ENCODE results near the gene BIN1. TPM values are rescaled to one million over a fixed set of nuclear protein-coding genes. Genes with fewer than 3 reads are reported as not detected.

BIN1 gene
- total RNA-seq, 2 donors from 2014 or later = 41.7 to 45.9 TPM

DNA sequence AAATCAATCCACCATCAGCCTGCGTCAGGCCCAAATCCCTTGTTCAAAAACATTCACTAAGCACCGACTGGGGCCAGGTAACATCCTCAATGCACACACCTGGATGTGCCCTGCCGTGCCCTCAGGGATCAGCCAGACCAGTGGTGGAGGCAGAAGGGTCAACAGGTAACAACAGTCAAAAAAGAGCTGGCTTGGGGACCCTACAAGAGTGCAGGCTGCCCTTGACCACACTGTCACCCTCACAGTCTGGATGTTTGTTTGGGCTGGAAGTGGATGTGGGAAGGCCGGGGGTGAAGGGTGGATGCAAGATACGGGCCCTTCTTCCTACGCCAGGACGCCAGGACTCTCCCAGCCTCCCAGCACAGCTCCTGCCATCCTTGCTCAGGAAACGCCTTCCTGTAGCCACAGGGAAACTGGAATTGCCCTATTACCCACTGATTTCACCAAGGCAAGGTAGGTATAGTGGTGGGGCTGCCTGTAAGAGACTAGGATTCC, 2.7 kb downstream of the BIN1 start:
- H3K27me3 Mint-ChIP-seq (ENCODE audit: insufficient read depth) = peaks cover 3% of the 10 kb centered on the region
- no peaks in the 10 kb centered on the region for H3K36me3 Mint-ChIP-seq (ENCODE audit: low read depth)
- peaks cover 21% of the 10 kb centered on the region for H3K4me1 Mint-ChIP-seq
- DNase-seq = no peak
- H3K4me3 ChIP-seq (ENCODE audit: low read length) = no peak overlapping the region
- 96 to 100% methylated on average over 3 to 8 of the region's 8 CpGs for WGBS, 2 experiments (ENCODE audit: insufficient coverage in 1 of 2, insufficient read length in 1 of 2)
- no peaks in the 10 kb centered on the region for H3K9me3 ChIP-seq (ENCODE audit: control insufficient read depth, low read length)
- no peak overlapping the region for H3K27ac ChIP-seq (ENCODE audit: low read depth, low read length)
- peaks cover 8% of the 10 kb centered on the region for H3K27me3 ChIP-seq (ENCODE audit: control insufficient read depth, insufficient read depth, low read length, poor library complexity, severe bottlenecking)
- peaks cover 8% of the 10 kb centered on the region for H3K4me1 ChIP-seq (ENCODE audit: control insufficient read depth, insufficient read depth, low read length)
- no peaks in the 10 kb centered on the region for H3K9me3 Mint-ChIP-seq
- no peak overlapping the region for H3K27ac Mint-ChIP-seq
- H3K36me3 ChIP-seq (ENCODE audit: control insufficient read depth, insufficient read depth, low read length) = no peaks in the 10 kb centered on the region
- TF ChIP-seq, protein P1, sequence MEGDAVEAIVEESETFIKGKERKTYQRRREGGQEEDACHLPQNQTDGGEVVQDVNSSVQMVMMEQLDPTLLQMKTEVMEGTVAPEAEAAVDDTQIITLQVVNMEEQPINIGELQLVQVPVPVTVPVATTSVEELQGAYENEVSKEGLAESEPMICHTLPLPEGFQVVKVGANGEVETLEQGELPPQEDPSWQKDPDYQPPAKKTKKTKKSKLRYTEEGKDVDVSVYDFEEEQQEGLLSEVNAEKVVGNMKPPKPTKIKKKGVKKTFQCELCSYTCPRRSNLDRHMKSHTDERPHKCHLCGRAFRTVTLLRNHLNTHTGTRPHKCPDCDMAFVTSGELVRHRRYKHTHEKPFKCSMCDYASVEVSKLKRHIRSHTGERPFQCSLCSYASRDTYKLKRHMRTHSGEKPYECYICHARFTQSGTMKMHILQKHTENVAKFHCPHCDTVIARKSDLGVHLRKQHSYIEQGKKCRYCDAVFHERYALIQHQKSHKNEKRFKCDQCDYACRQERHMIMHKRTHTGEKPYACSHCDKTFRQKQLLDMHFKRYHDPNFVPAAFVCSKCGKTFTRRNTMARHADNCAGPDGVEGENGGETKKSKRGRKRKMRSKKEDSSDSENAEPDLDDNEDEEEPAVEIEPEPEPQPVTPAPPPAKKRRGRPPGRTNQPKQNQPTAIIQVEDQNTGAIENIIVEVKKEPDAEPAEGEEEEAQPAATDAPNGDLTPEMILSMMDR (conservative IDR thresholded peaks at IDR 0.05) = no peak
- no peak overlapping the region for H3K9ac ChIP-seq (ENCODE audit: extremely low read depth, low read length, poor library complexity, severe bottlenecking)
- H3K4me3 Mint-ChIP-seq = no peak overlapping the region

DNA sequence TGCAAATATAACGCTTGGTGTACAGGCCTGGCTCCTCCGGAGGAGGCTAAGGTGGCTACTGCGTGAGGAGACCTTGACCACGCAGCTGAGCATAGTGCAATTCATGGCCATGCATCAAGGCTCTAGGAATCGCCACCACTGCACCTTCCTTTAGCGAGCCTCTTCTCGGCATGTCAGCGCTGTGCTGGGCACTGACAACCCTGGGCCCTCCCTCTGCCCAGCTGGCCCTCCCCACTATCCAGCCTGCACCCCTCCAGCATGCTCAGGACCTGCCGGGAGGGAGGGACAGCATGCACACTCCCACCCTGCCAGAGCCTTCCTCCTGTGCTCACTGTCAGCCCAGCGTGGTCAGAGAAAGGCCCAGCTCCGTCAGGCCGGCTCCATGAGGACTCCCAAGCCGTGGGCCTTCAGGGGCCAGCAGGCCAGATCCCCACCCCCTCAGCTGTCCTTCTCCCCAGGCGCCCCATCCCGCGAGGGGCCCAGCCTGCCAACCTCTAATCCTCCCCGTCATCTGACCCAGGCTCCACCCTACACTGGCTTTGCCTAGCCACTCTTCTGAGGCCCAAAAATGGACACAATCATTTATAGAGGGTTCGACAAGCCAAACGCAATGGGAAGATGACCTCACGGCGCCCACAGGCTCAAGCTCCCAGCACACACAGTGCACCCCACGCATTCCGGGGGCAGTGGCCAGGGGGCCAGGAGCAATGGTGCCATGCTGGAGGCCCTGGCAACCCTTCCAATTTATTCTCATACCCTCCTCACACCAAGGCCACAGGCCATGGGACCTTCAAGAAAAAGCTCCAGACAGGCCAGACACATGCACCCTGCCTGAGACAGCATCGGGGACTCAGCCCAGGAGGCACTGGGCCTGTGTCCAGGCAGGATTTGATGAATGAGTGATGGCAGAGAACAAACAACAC, 3.5 kb downstream of the BIN1 start:
- no peak overlapping the region for H3K9ac ChIP-seq (ENCODE audit: extremely low read depth, low read length, poor library complexity, severe bottlenecking)
- Mint-ChIP-seq H3K9me3 (no peaks in the 10 kb centered on the region), H3K4me1 (peaks cover 21% of the 10 kb centered on the region), H3K4me3 (no peak overlapping the region), H3K36me3 (ENCODE audit: low read depth) (no peaks in the 10 kb centered on the region), H3K27ac (no peak overlapping the region), H3K27me3 (ENCODE audit: insufficient read depth) (peaks cover 3% of the 10 kb centered on the region)
- peaks cover 8% of the 10 kb centered on the region for H3K27me3 ChIP-seq (ENCODE audit: control insufficient read depth, insufficient read depth, low read length, poor library complexity, severe bottlenecking)
- H3K27ac ChIP-seq (ENCODE audit: low read depth, low read length) = no peak overlapping the region
- TF ChIP-seq, protein P1 (conservative IDR thresholded peaks at IDR 0.05) = no peak
- H3K9me3 ChIP-seq (ENCODE audit: control insufficient read depth, low read length) = no peaks in the 10 kb centered on the region
- H3K36me3 ChIP-seq (ENCODE audit: control insufficient read depth, insufficient read depth, low read length) = no peaks in the 10 kb centered on the region
- WGBS, 2 experiments (ENCODE audit: insufficient coverage in 1 of 2, insufficient read length in 1 of 2) = 87 to 88% methylated on average over 12 to 24 of the region's 24 CpGs
- no peak for DNase-seq
- peaks cover 8% of the 10 kb centered on the region for H3K4me1 ChIP-seq (ENCODE audit: control insufficient read depth, insufficient read depth, low read length)
- no peak overlapping the region for H3K4me3 ChIP-seq (ENCODE audit: low read length)

DNA sequence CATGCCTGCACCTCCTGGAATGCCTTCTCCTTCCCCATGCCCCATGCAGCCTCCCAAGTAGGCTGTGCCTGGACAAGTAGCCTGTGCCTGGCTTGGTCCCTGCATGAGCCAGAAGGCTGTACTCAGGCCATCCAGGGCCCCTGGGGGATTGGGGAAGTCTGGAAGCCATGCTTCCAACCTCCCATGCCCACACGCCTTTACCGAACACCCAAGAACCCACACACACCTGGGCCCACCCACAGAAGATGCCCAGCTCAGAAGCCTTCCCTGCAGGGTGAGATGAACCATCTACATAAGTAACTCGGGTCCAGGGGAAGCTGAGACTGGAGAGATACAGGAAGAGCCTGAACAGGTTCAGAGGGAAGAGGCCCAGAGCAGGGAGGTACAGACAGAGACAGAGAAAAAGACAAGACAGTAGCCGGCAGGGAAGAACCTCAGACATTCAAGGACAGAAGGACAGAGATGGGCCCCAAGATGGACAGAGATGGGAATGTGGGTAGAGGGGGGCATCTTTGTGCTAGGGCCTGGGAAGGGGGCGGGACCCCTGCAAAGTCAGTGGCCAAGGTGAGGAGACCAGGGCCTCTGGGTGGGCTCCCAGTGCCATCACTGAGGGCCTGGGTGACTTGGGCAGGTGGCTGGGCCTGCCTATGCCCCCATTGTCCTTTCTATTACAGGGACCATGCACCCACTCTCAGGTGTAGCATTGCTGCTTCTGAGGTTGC, 4.3 kb downstream of the BIN1 start:
- H3K9me3 Mint-ChIP-seq = no peaks in the 10 kb centered on the region
- peaks cover 17% of the 10 kb centered on the region for H3K4me1 Mint-ChIP-seq
- 87 to 94% methylated on average over 2 to 5 of the region's 5 CpGs for WGBS, 2 experiments (ENCODE audit: insufficient coverage in 1 of 2, insufficient read length in 1 of 2)

More for the DNA sequence above, 4.3 kb downstream of the BIN1 start:
- H3K36me3 Mint-ChIP-seq (ENCODE audit: low read depth) = no peaks in the 10 kb centered on the region
- no peak overlapping the region for H3K27ac Mint-ChIP-seq
- no peaks in the 10 kb centered on the region for H3K27me3 Mint-ChIP-seq (ENCODE audit: insufficient read depth)
- Histone ChIP-seq H3K4me3 (ENCODE audit: low read length) (no peak overlapping the region), H3K27ac (ENCODE audit: low read depth, low read length) (no peak overlapping the region), H3K4me1 (ENCODE audit: control insufficient read depth, insufficient read depth, low read length) (peaks cover 8% of the 10 kb centered on the region), H3K27me3 (ENCODE audit: control insufficient read depth, insufficient read depth, low read length, poor library complexity, severe bottlenecking) (peaks cover 8% of the 10 kb centered on the region), H3K36me3 (ENCODE audit: control insufficient read depth, insufficient read depth, low read length) (no peaks in the 10 kb centered on the region), H3K9ac (ENCODE audit: extremely low read depth, low read length, poor library complexity, severe bottlenecking) (no peak overlapping the region), H3K9me3 (ENCODE audit: control insufficient read depth, low read length) (no peaks in the 10 kb centered on the region)
- TF ChIP-seq, protein P1 (conservative IDR thresholded peaks at IDR 0.05) = no peak
- H3K4me3 Mint-ChIP-seq = no peak overlapping the region
- no peak for DNase-seq

All from endodermal cell (in vitro differentiated cells).